Skeletal muscle satellite cell (primary cell): ENCODE data around the gene GRID2.
"Not testable (repeated sequence)": the region's sequence is repeated elsewhere in the genome, so short reads cannot be mapped to it uniquely, and the experiment has no call there.

Experiments
- H3K27me3 ChIP-seq: 2 replicates; pipeline ENCODE4 v1.7.0; 2013; ENCODE audit warnings: low read length; ENCODE audit not compliant: control insufficient read depth, insufficient read depth
- H3K36me3 ChIP-seq: 2 replicates; pipeline ENCODE4 v1.7.0; 2013; ENCODE audit warnings: mild to moderate bottlenecking, control low read depth, low read length; ENCODE audit not compliant: insufficient read depth
- H3K4me1 ChIP-seq: 2 replicates; pipeline ENCODE4 v1.7.0; 2013; ENCODE audit warnings: low read length; ENCODE audit not compliant: control insufficient read depth, insufficient read depth
- H3K4me2 ChIP-seq: 2 replicates; pipeline ENCODE4 v1.7.0; 2013; ENCODE audit warnings: mild to moderate bottlenecking, low read length
- H3K4me3 ChIP-seq: 2 replicates; pipeline ENCODE4 v1.7.0; 2013; ENCODE audit warnings: low read length
- H3K9ac ChIP-seq: 2 replicates; pipeline ENCODE4 v1.7.0; 2013; ENCODE audit warnings: mild to moderate bottlenecking, low read depth, low read length, moderate library complexity
- H3K9me3 ChIP-seq: replicated peaks from 2 replicates; pipeline ENCODE4 v1.7.0; 2013; ENCODE audit warnings: mild to moderate bottlenecking, control low read depth, low read length

Gene GRID2

DNA sequence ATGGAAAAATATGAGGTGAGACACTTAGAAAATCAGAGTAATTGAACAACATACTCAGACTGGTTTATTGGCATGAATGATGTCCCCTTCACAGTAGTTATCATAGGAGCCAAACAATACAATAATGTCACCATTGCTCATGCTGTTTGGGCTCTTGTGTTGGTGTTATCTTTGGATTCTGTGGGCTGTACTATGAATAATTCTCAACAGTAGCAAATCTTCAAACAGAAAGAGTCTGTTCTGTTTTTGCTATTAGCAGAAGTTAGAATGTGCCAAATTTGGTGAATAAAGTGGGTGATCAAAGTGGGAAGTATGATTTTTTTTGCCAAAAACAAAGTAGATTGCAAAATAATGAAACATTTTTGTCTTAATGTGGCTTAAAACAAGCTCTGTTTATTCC, 58.3 kb downstream of the GRID2 start:
- H3K4me3 ChIP-seq = no peak overlapping the region
- no peaks in the 10 kb centered on the region for H3K27me3 ChIP-seq
- no peaks in the 10 kb centered on the region for H3K4me1 ChIP-seq
- no peaks in the 10 kb centered on the region for H3K9me3 ChIP-seq
- no peak overlapping the region for H3K9ac ChIP-seq
- no peak overlapping the region for H3K4me2 ChIP-seq
- H3K36me3 ChIP-seq = no peaks in the 10 kb centered on the region

GRCh38 chr4:92368653-92369052, 64.9 kb downstream of the GRID2 start:
- Histone ChIP-seq H3K36me3 (no peaks in the 10 kb centered on the region), H3K4me3 (no peak overlapping the region), H3K4me1 (no peaks in the 10 kb centered on the region), H3K4me2 (no peak overlapping the region), H3K9ac (no peak overlapping the region), H3K9me3 (no peaks in the 10 kb centered on the region), H3K27me3 (no peaks in the 10 kb centered on the region)

- H3K4me1 ChIP-seq = peaks cover 4% of the 10 kb centered on the region
- no peaks in the 10 kb centered on the region for H3K36me3 ChIP-seq
- H3K4me3 ChIP-seq = no peak overlapping the region
- H3K9ac ChIP-seq = no peak overlapping the region
- H3K9me3 ChIP-seq = no peaks in the 10 kb centered on the region
- H3K4me2 ChIP-seq = no peak overlapping the region
- H3K27me3 ChIP-seq = no peaks in the 10 kb centered on the region
Observed at GRCh38 chr4:92381616-92382015, 77.8 kb downstream of the GRID2 start.

DNA sequence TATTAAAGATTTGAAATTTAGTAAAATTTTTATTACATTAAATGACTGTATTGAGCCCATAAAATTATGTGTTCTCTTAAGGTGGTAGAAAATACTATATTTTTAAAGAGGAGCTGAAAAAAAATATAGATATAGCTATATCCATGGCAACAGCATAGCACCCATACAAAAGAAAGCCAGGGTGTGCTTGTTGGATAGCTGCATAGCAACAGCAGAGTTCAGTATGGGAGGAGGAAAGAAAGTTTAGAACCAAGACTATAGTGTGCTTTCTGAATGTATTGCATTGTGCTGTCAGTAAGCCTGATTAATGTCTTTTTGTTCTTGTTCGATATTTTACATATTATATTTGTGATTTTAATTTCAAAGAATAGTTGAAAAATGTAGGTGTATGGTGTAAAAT, 78.4 kb downstream of the GRID2 start:
- H3K36me3 ChIP-seq = no peaks in the 10 kb centered on the region
- no peak overlapping the region for H3K4me2 ChIP-seq
- no peak overlapping the region for H3K9ac ChIP-seq
- no peak overlapping the region for H3K4me3 ChIP-seq
- H3K4me1 ChIP-seq = peaks cover 4% of the 10 kb centered on the region
- no peaks in the 10 kb centered on the region for H3K9me3 ChIP-seq
- no peaks in the 10 kb centered on the region for H3K27me3 ChIP-seq

- Histone ChIP-seq H3K4me3 (no peak overlapping the region), H3K9ac (no peak overlapping the region), H3K4me2 (no peak overlapping the region), H3K27me3 (no peaks in the 10 kb centered on the region), H3K9me3 (no peaks in the 10 kb centered on the region), H3K4me1 (no peaks in the 10 kb centered on the region), H3K36me3 (no peaks in the 10 kb centered on the region)
Observed at GRCh38 chr4:92387459-92388069, 83.8 kb downstream of the GRID2 start.

- H3K27me3 ChIP-seq = no peaks in the 10 kb centered on the region
- H3K9ac ChIP-seq = no peak overlapping the region
- no peak overlapping the region for H3K4me3 ChIP-seq
- no peaks in the 10 kb centered on the region for H3K9me3 ChIP-seq
- no peaks in the 10 kb centered on the region for H3K36me3 ChIP-seq
- no peak overlapping the region for H3K4me2 ChIP-seq
- H3K4me1 ChIP-seq = no peaks in the 10 kb centered on the region
Observed at GRCh38 chr4:92399032-92399431, 95.3 kb downstream of the GRID2 start.

DNA sequence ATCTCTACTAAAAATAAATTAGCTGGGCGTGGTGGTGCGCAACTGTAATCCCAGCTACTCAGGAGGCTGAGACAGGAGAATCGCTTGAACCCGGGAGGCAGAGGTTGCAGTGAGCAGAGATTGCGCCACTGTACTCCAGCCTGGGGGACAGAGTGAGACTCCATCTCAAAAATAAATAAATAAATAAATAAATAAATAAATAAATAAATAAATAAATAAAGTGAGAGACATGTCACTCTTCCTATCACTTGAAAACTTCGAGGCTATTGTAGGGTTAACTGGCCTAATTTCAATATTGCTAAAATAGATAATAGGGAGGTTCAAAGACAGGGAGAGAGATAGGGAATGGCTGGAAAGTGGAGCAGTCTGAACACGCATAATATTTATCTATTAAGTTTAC, 99.8 kb downstream of the GRID2 start:
- not testable (repeated sequence) for H3K4me1 ChIP-seq, H3K9me3 ChIP-seq

GRCh38 chr4:92406488-92406887, 102.7 kb downstream of the GRID2 start:
- no peaks in the 10 kb centered on the region for H3K27me3 ChIP-seq
- H3K4me2 ChIP-seq = no peak overlapping the region
- H3K4me1 ChIP-seq = no peaks in the 10 kb centered on the region
- H3K4me3 ChIP-seq = no peak overlapping the region
- H3K36me3 ChIP-seq = no peaks in the 10 kb centered on the region
- H3K9ac ChIP-seq = no peak overlapping the region
- no peaks in the 10 kb centered on the region for H3K9me3 ChIP-seq

More for the DNA sequence above, 99.8 kb downstream of the GRID2 start:
- not testable (repeated sequence) for H3K27me3 ChIP-seq, H3K4me3 ChIP-seq, H3K36me3 ChIP-seq, H3K4me2 ChIP-seq, H3K9ac ChIP-seq

- H3K27me3 ChIP-seq = no peaks in the 10 kb centered on the region
- no peaks in the 10 kb centered on the region for H3K4me1 ChIP-seq
- no peaks in the 10 kb centered on the region for H3K9me3 ChIP-seq
- no peaks in the 10 kb centered on the region for H3K36me3 ChIP-seq
- H3K9ac ChIP-seq = no peak overlapping the region
- no peak overlapping the region for H3K4me2 ChIP-seq
- no peak overlapping the region for H3K4me3 ChIP-seq
Observed at GRCh38 chr4:92421920-92422319, 118.2 kb downstream of the GRID2 start.

- Histone ChIP-seq H3K4me3 (no peak overlapping the region), H3K36me3 (no peaks in the 10 kb centered on the region), H3K9ac (no peak overlapping the region), H3K4me2 (no peak overlapping the region), H3K27me3 (no peaks in the 10 kb centered on the region), H3K4me1 (no peaks in the 10 kb centered on the region), H3K9me3 (no peaks in the 10 kb centered on the region)
Observed at GRCh38 chr4:92433272-92433758, 129.5 kb downstream of the GRID2 start.

- not testable (repeated sequence) for H3K9me3 ChIP-seq, H3K27me3 ChIP-seq, H3K9ac ChIP-seq, H3K4me1 ChIP-seq, H3K4me3 ChIP-seq, H3K36me3 ChIP-seq, H3K4me2 ChIP-seq
Observed at GRCh38 chr4:92438722-92439121, 135.0 kb downstream of the GRID2 start.

- H3K4me1 ChIP-seq, H3K36me3 ChIP-seq, H3K27me3 ChIP-seq, H3K4me2 ChIP-seq, H3K4me3 ChIP-seq, H3K9me3 ChIP-seq, H3K9ac ChIP-seq: not testable (repeated sequence)
Observed at GRCh38 chr4:92442131-92442530, 138.4 kb downstream of the GRID2 start.
